Smooth muscle cell (in vitro differentiated cells): ENCODE results near the gene CFD. TPM values are rescaled to one million over a fixed set of nuclear protein-coding genes. Genes with fewer than 3 reads are reported as not detected.

ENCODE experiments used
- DNase-seq: peaks from one replicate; lab custom pipeline; 2025; ENCODE audit not compliant: unreplicated experiment; lab: John Stamatoyannopoulos, UW
- H2AFZ ChIP-seq: fragments of 200-600 bp; sonication (generic); 2 replicates; pipeline ENCODE4 v1.6.0; 2016; ENCODE audit warnings: antibody characterized with exemption, low read depth, mild to moderate bottlenecking
- H3F3A ChIP-seq: fragments of 200-600 bp; sonication (generic); 2 replicates; pipeline ENCODE4 v1.6.0; 2017; ENCODE audit warnings: antibody characterized with exemption, low read depth
- H3K27ac ChIP-seq: fragments of 200-600 bp; sonication (generic); 2 replicates; pipeline ENCODE4 v1.5.1; 2016; ENCODE audit warnings: low read depth, mild to moderate bottlenecking
- H3K27me3 ChIP-seq: fragments of 200-600 bp; sonication (generic); 2 replicates; pipeline ENCODE4 v1.6.1; 2016; ENCODE audit warnings: low read depth, mild to moderate bottlenecking
- H3K36me3 ChIP-seq: fragments of 200-600 bp; sonication (generic); 2 replicates; pipeline ENCODE4 v1.5.1; 2016; ENCODE audit warnings: low read depth
- H3K4me1 ChIP-seq: fragments of 200-600 bp; sonication (generic); 2 replicates; pipeline ENCODE4 v1.5.1; 2016; ENCODE audit warnings: low read depth
- H3K4me2 ChIP-seq: fragments of 200-600 bp; sonication (generic); 2 replicates; pipeline ENCODE4 v1.6.0; 2016; ENCODE audit warnings: mild to moderate bottlenecking
- H3K4me3 ChIP-seq: fragments of 200-600 bp; sonication (generic); 2 replicates; pipeline ENCODE4 v1.5.1; 2016; ENCODE audit warnings: mild to moderate bottlenecking
- H3K79me2 ChIP-seq: fragments of 200-600 bp; sonication (generic); 2 replicates; pipeline ENCODE4 v1.6.0; 2016; ENCODE audit warnings: low read depth, mild to moderate bottlenecking
- H3K9ac ChIP-seq: fragments of 200-600 bp; sonication (generic); 2 replicates; pipeline ENCODE4 v1.6.0; 2016; ENCODE audit warnings: low read depth
- H3K9me3 ChIP-seq: fragments of 200-600 bp; sonication (generic); replicated peaks from 2 replicates; pipeline ENCODE4 v1.5.1; 2016; ENCODE audit warnings: low read depth
- H4K20me1 ChIP-seq: fragments of 200-600 bp; sonication (generic); 2 replicates; pipeline ENCODE4 v1.6.0; 2016; ENCODE audit warnings: low read depth
- CTCF ChIP-seq: fragments of 200-600 bp; sonication (generic); IDR thresholded peaks from 2 replicates; pipeline ENCODE4 v1.5.1; 2017; ENCODE audit warnings: borderline replicate concordance, mild to moderate bottlenecking, antibody characterized with exemption; ENCODE audit not compliant: insufficient read depth, poor library complexity, severe bottlenecking
- WGBS: methylation state at CpG from one replicate; pipeline ENCODE4 v1.1.7; 2016; ENCODE audit warnings: low lambda C conversion rate; 5-methylcytosine and 5-hydroxymethylcytosine counted together
- polyA plus RNA-seq: library from polyadenylated mRNA; unstranded; fragments of >200 nt; fragmentation: Nextera tagmentation; extraction: Ambion mirVana; gene quantifications from 2 replicates; pipeline ENCODE4 v1.2.1, GENCODE V29; 2016
- total RNA-seq: library from RNA; depleted of rRNA; stranded (reverse); fragments of >200 nt; gene quantifications from 2 replicates; pipeline ENCODE4 v1.2.3, GENCODE V29; 2014

CFD gene
- total and polyA plus RNA-seq, 2 experiments from 2014 or later: 0.34 TPM; not detected in 1

GRCh38 chr19:866769-867300 lies 7.4 kb downstream of the CFD start:
- H3K27ac ChIP-seq: no peak overlapping the region
- no peaks in the 10 kb centered on the region for H3K79me2 ChIP-seq
- H3K27me3 ChIP-seq: peaks cover 14% of the 10 kb centered on the region
- no peaks in the 10 kb centered on the region for H3K9me3 ChIP-seq
- no peak overlapping the region for H2AFZ ChIP-seq
- H3K9ac ChIP-seq: no peak overlapping the region
- no peak overlapping the region for H3K4me3 ChIP-seq
- H4K20me1 ChIP-seq: peaks cover 18% of the 10 kb centered on the region
- H3K36me3 ChIP-seq: no peaks in the 10 kb centered on the region
- no peak for DNase-seq
- 92% methylated on average over 23 of the region's 38 CpGs for WGBS
- no peak for TF ChIP-seq CTCF
- H3K4me1 ChIP-seq: no peaks in the 10 kb centered on the region
- H3K4me2 ChIP-seq: no peak overlapping the region
- no peaks in the 10 kb centered on the region for H3F3A ChIP-seq

GRCh38 chr19:867301-867793 lies 7.9 kb downstream of the CFD start:
- no peaks in the 10 kb centered on the region for H3K36me3 ChIP-seq
- no peaks in the 10 kb centered on the region for H3K9me3 ChIP-seq
- no peak overlapping the region for H3K9ac ChIP-seq
- peaks cover 10% of the 10 kb centered on the region for H3K27me3 ChIP-seq
- 94% methylated on average over 16 of the region's 16 CpGs for WGBS
- no peak overlapping the region for H2AFZ ChIP-seq
- no peak overlapping the region for H3K4me2 ChIP-seq
- H3K79me2 ChIP-seq: no peaks in the 10 kb centered on the region
- H3K27ac ChIP-seq: no peak overlapping the region
- no peak for DNase-seq
- no peaks in the 10 kb centered on the region for H3F3A ChIP-seq
- H4K20me1 ChIP-seq: peaks cover 18% of the 10 kb centered on the region
- no peak overlapping the region for H3K4me3 ChIP-seq
- no peak for TF ChIP-seq CTCF
- no peaks in the 10 kb centered on the region for H3K4me1 ChIP-seq

GRCh38 chr19:867855-868457 lies 8.5 kb downstream of the CFD start:
- H3K27me3 ChIP-seq: peaks cover 4% of the 10 kb centered on the region
- H3K4me1 ChIP-seq: no peaks in the 10 kb centered on the region
- 97% methylated on average over 35 of the region's 39 CpGs for WGBS
- H3F3A ChIP-seq: no peaks in the 10 kb centered on the region
- H4K20me1 ChIP-seq: peaks cover 18% of the 10 kb centered on the region
- no peak overlapping the region for H3K4me2 ChIP-seq
- H3K79me2 ChIP-seq: no peaks in the 10 kb centered on the region
- no peaks in the 10 kb centered on the region for H3K9me3 ChIP-seq
- TF ChIP-seq CTCF: no peak
- H3K36me3 ChIP-seq: no peaks in the 10 kb centered on the region
- H3K4me3 ChIP-seq: no peak overlapping the region
- H3K9ac ChIP-seq: no peak overlapping the region
- H2AFZ ChIP-seq: no peak overlapping the region
- H3K27ac ChIP-seq: no peak overlapping the region
- DNase-seq: no peak
